ENCODE measurements around the gene RPL13. TPM values are rescaled to one million over a fixed set of nuclear protein-coding genes. Genes with fewer than 3 reads are reported as not detected.

Gene RPL13
- polyA plus RNA-seq, 1 donor from 2014 or later: 2,685 TPM

DNA sequence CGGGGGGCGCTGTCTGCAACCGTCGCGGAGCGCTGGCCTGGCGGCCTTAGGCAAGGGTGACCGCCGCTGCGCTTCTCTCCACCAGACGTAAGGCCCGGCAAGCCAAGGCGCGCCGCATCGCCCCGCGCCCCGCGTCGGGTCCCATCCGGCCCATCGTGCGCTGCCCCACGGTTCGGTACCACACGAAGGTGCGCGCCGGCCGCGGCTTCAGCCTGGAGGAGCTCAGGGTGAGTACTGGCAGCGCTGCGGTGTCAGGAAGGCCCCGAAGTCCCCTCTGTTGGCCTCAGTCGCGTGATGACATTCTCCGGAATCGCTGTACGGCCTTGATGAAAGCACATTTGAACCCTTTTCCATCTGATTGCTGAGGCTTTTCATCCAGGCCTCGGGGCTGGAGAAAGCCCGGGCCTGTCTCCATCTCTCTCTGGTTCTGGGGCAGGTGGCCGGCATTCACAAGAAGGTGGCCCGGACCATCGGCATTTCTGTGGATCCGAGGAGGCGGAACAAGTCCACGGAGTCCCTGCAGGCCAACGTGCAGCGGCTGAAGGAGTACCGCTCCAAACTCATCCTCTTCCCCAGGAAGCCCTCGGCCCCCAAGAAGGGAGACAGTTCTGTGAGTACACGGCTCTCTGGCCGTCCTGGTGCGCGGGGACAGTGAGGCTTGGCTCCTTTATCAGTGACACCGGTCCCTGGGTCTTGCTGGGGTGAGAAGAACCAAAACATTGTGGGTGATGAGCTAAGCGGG lies 831 bp downstream of the RPL13 start:
- Histone ChIP-seq H3K9ac (ENCODE audit: low read length) (peak overlapping the region; percentile 89), H2AFZ (ENCODE audit: low read depth, low read length) (no peak overlapping the region), H3K9me2 (ENCODE audit: insufficient read depth, low read length) (no peaks in the 10 kb centered on the region), H4K20me1 (ENCODE audit: insufficient read depth) (peaks cover 3% of the 10 kb centered on the region), H3K4me3 (ENCODE audit: low read length) (peak overlapping the region; percentile 82), H3K4me2 (ENCODE audit: low read length) (peak overlapping the region; percentile 68), H3K27ac (ENCODE audit: low read length) (peak overlapping the region; percentile 92), H3K79me2 (replicated peaks; ENCODE audit: insufficient read depth, low read length) (peaks cover 6% of the 10 kb centered on the region), H3F3A (ENCODE audit: insufficient read depth, low read length, poor library complexity, severe bottlenecking) (no peaks in the 10 kb centered on the region), H3K27me3 (ENCODE audit: insufficient read depth, low read depth, low read length) (no peaks in the 10 kb centered on the region), H3K36me3 (ENCODE audit: insufficient read depth, low read length) (no peaks in the 10 kb centered on the region), H3K9me3 (ENCODE audit: low read length) (no peaks in the 10 kb centered on the region)
- TF ChIP-seq, protein P1, sequence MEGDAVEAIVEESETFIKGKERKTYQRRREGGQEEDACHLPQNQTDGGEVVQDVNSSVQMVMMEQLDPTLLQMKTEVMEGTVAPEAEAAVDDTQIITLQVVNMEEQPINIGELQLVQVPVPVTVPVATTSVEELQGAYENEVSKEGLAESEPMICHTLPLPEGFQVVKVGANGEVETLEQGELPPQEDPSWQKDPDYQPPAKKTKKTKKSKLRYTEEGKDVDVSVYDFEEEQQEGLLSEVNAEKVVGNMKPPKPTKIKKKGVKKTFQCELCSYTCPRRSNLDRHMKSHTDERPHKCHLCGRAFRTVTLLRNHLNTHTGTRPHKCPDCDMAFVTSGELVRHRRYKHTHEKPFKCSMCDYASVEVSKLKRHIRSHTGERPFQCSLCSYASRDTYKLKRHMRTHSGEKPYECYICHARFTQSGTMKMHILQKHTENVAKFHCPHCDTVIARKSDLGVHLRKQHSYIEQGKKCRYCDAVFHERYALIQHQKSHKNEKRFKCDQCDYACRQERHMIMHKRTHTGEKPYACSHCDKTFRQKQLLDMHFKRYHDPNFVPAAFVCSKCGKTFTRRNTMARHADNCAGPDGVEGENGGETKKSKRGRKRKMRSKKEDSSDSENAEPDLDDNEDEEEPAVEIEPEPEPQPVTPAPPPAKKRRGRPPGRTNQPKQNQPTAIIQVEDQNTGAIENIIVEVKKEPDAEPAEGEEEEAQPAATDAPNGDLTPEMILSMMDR (IDR thresholded peaks at IDR 0.05; ENCODE audit: poor library complexity, severe bottlenecking): peak; percentile 2
- TF ChIP-seq SMC3 (conservative IDR thresholded peaks at IDR 0.05; ENCODE audit: poor library complexity): no peak

DNA sequence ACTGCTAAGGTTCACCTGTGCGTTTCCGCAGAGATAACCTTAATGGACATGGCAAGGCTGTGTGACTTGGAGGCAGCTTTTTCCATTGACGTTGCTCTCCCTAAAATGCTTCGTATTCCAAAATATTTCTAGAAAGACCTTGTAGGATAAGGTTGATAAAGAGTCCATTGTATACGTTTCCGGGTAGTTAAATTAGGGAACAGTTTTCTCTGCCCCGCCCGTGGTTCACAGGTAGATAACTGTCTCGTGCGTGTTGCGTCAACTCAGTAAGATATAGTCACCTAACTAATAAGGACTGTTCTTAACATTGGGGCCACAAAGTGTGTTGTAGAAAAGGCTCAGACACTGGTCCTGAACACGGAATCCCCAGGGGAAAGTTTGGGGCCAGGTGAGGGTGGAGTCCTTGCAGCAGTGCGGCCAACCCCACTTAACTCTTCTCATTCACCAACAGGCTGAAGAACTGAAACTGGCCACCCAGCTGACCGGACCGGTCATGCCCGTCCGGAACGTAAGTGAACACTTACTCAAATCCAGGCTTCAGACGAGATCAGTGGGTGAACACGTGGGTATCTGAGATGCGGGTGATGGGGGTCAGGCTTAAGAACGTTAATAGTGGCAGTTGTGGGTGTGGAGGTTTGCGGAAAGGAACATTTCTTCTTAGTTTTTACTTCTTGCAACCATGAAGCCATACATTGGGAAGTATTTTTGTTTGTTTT lies 1.6 kb downstream of the RPL13 start:
- peaks cover 6% of the 10 kb centered on the region for H3K79me2 ChIP-seq (replicated peaks; ENCODE audit: insufficient read depth, low read length)
- H3K9ac ChIP-seq (ENCODE audit: low read length): peak overlapping the region; percentile 89
- H2AFZ ChIP-seq (ENCODE audit: low read depth, low read length): no peak overlapping the region
- no peak for TF ChIP-seq EZH2 (IDR thresholded peaks at IDR 0.05; ENCODE audit: borderline replicate concordance, insufficient read depth, low read length, poor library complexity, severe bottlenecking)
- no peak for TF ChIP-seq TAF1 (IDR thresholded peaks at IDR 0.05; ENCODE audit: low read depth)
- H3F3A ChIP-seq (ENCODE audit: insufficient read depth, low read length, poor library complexity, severe bottlenecking): no peaks in the 10 kb centered on the region
- no peaks in the 10 kb centered on the region for H3K9me3 ChIP-seq (ENCODE audit: low read length)
- no peaks in the 10 kb centered on the region for H3K36me3 ChIP-seq (ENCODE audit: insufficient read depth, low read length)
- no peaks in the 10 kb centered on the region for H3K9me2 ChIP-seq (ENCODE audit: insufficient read depth, low read length)
- no peak overlapping the region for H3K27ac ChIP-seq (ENCODE audit: low read length)
- no peaks in the 10 kb centered on the region for H3K27me3 ChIP-seq (ENCODE audit: insufficient read depth, low read depth, low read length)
- H3K4me3 ChIP-seq (ENCODE audit: low read length): peak overlapping the region; percentile 82
- H3K4me2 ChIP-seq (ENCODE audit: low read length): peak overlapping the region; percentile 68
- H4K20me1 ChIP-seq (ENCODE audit: insufficient read depth): peaks cover 3% of the 10 kb centered on the region

DNA sequence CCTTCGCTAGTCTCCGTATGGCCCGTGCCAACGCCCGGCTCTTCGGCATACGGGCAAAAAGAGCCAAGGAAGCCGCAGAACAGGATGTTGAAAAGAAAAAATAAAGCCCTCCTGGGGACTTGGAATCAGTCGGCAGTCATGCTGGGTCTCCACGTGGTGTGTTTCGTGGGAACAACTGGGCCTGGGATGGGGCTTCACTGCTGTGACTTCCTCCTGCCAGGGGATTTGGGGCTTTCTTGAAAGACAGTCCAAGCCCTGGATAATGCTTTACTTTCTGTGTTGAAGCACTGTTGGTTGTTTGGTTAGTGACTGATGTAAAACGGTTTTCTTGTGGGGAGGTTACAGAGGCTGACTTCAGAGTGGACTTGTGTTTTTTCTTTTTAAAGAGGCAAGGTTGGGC lies 2.5 kb downstream of the RPL13 start:
- Histone ChIP-seq H3K36me3 (ENCODE audit: insufficient read depth, low read length) (no peaks in the 10 kb centered on the region), H2AFZ (ENCODE audit: low read depth, low read length) (no peak overlapping the region), H3K9me3 (ENCODE audit: low read length) (no peaks in the 10 kb centered on the region), H4K20me1 (ENCODE audit: insufficient read depth) (peaks cover 3% of the 10 kb centered on the region), H3K27me3 (ENCODE audit: insufficient read depth, low read depth, low read length) (no peaks in the 10 kb centered on the region), H3K79me2 (replicated peaks; ENCODE audit: insufficient read depth, low read length) (peaks cover 6% of the 10 kb centered on the region), H3K9ac (ENCODE audit: low read length) (no peak overlapping the region), H3K4me3 (ENCODE audit: low read length) (no peak overlapping the region), H3K27ac (ENCODE audit: low read length) (no peak overlapping the region), H3F3A (ENCODE audit: insufficient read depth, low read length, poor library complexity, severe bottlenecking) (no peaks in the 10 kb centered on the region), H3K9me2 (ENCODE audit: insufficient read depth, low read length) (no peaks in the 10 kb centered on the region), H3K4me2 (ENCODE audit: low read length) (no peak overlapping the region)
- TF ChIP-seq, protein P1 (IDR thresholded peaks at IDR 0.05; ENCODE audit: poor library complexity, severe bottlenecking): no peak
- no peak for TF ChIP-seq POLR2AphosphoS5 (IDR thresholded peaks at IDR 0.05)
- no peak for TF ChIP-seq TAF1 (IDR thresholded peaks at IDR 0.05; ENCODE audit: low read depth)

All from neural cell (in vitro differentiated cells).